Stimulated activated CD8-positive, alpha-beta memory T cell treated with anti-CD3 and anti-CD28 coated beads, Interleukin-7, amount 100 ng/mL, for 4 hours (primary cell): ENCODE measurements around the gene RIT2.

Source experiments
- DNase-seq, 2 donors: peaks; one replicate each; pipeline ENCODE4 v3.0.0-alpha.2; 2020; ENCODE audit warnings: low read depth in 2 of 2

RIT2 gene

DNA sequence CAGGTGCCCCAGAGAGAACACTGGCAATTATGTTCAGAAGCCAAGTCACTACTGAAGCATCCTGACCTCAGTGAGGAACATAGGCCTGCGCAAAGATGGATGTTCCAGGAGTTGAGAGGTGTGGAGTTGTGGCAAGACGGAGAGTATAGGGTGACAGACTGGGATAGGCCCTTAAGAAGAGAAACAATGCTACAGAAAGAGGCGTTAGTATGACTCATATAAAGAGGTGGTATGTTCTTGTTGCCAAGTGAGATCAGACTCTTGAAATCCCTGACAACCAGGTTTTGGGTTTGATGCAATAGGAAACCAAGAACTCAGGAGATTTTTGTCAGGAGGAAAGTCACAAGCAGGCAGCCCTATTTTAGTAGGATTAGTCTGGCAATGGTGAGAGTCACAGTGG, 185.6 kb downstream of the RIT2 start:
- no peak for DNase-seq

DNA sequence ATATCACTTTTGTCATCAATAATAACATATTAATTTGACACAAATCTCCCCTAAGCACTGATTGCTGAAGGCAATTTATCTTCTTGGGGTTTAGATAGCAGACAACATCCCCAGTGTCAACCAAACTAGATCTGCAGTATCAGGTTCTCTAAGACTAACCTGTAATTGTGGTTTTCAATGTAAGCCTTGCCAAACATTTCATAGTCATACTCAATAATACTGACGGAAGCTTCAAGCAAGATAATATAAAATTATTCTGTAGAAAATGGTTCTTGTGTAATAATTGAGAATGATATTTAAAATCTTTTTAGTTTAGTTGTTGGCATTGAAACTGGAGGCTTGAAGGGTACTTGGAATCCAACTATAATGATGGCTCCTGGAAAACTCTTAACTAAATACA, 186.3 kb downstream of the RIT2 start:
- no peak for DNase-seq

DNA sequence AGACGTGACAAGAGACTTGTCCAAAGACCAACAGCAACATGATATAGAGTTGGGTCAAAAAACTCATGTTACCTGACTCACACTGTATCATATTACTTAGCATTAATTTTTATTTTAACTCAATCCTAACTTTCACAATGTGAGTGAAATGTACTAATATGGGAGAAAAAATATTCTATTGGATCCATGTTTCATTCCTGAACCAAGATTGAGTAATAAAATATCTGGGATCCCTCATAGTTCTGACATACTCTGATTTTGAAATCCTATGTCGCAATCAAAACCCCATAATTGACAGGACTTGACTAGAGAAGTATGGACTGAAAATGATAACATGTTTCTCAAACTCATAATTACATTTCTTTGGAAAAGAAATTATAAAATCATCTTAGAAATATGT, 190.4 kb downstream of the RIT2 start:
- DNase-seq = no peak

DNA sequence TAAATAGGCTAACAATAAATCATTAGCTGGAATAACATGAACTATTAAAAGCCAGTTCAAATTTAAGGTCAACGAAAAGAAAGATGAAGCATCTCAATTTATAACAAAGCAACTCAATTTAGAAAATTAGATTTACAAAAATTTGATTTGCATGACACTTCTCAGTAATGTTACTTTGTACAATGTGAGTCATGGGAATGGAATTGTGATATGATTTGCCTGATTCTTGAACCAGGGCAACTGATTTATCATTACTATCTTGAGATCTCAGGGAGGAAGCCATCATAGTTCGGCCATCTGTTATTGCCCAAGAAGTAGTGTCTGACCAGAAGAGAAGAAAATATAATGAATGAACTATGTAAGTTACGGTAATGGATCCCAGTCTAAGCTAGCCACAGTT, 193.1 kb downstream of the RIT2 start:
- no peak for DNase-seq

DNA sequence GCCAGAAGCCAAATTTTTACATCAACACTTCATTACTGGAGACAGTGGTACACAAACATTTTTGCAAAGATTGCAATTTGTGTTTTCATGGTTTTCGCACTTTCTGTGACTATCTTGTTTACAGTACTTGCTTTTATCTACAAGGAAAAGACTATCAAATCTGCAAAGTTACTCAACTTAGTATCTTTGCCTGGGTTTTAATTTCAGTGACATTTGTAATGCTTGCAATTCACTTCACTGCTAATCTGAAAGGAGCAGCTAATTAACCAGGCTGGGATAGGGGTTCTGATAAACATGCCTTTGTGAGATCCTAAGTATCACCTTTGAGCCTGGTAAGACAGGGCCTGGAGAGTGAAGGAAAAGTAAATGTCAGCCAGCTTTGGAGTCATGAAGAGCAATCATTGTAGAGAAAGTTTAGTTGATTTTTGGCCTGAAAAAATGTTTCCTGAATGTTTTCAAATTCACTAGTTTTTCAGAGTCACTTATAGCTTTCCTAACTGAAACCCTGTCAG, 194.2 kb downstream of the RIT2 start:
- no peak for DNase-seq

DNA sequence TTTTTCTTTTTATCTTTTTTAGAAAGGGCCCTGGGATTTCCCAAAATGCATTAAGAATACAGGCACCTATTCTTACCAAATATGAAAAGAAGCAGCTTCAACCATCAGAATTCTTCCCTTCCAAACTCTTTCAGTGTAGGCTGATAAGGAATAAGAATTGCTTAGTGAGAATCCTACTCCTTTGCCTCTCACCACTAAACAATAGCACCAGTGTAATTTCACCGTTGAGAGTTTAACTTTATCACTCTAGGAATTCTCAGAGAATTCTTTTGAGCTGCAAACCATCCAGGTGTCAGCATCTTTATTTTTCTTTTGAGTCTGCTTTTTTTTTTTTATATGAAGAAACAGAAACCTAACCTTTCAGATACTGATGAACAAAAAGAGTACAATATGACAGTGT, 194.9 kb downstream of the RIT2 start:
- DNase-seq = no peak

DNA sequence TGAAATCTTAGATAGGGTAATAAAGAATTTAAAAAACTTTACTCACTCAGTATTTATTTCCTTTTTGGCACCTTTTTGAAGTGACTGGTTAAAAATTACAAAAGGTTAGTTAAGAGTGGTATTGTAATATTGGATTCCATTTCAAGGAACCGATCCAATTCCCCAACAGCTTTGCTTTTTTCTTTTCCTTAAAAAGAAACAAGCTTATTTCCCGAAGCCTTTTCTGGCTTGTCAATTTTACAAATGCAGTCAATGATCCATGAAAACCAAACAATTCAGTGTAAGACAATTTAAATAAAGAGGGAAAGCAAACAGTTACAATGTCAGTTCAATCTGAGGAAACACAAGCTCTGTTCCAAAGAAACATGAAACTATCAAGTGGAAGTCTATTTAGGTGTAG, 200.2 kb downstream of the RIT2 start:
- DNase-seq = no peak

DNA sequence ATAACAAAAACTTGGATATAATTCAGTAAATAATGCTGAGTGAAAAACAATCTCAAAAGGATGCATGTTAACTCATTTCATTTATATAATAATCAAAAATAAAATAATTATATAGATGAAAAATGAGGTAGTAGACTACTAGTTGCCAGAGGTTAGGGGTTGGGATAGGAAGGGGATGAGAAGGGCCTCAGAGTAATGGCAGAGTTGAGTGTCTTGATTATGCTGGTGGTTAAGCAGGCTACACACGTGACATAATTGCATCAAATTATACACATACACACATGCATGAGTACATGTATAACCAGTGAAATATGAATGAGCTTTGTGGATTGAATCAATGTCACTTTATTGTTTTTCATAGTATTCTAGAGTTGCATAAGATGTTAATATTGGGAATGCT, 201.0 kb downstream of the RIT2 start:
- DNase-seq = no peak

DNA sequence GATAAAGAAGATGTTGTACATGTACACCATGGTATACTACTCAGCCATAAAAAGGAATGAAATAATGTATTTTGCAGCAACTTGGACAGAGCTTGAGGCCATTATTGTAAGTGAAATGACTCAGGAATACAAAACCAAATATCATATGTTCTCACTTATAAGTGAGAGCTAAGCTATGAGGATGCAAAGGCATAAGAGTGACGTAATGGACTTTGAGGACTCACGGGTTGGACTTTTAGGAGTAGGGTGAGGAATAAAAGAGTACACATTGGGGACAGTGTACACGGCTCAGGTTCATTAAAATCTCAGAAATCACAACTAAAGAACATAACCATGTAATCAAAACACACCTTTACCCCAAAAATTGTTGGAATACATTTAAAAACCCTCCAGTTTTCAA, 206.4 kb downstream of the RIT2 start:
- DNase-seq = no peak

DNA sequence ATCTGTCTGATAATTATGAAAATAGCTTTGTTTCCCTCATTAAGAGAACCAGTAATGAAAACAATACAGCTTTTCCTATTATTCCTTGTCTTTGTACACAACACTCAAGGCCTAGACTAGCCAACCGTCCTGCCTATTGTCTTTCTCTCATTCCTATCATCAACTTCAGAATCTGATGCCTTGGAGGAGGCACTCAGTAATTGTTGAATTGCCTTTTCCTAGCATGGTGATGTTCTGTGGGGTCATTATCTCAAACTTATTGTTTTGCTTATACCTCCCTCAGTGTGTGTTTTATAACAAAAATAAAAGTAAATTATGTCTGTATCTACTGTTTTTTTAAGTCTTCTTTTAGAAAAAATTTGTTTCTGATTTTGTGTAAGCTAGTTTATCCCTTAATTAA, 208.7 kb downstream of the RIT2 start:
- no peak for DNase-seq

DNA sequence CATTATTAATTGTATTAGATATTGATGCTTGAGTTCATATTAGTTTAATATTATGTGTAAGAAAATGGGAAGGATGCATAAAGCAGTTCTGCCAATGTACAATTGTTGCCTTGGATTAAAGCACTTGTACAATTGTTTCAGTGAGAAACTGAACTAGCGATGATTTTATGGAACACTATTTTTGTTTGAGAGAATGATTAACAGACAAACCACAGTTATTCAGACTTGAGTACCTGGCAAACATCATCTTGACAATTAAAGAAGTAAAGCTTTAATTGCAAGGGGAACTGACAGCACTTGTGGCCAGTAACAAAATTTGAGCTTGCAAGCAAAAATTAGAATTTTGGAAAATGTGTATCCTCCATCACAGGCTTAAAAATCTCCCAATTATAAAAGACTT, 214.3 kb downstream of the RIT2 start:
- DNase-seq = no peak

DNA sequence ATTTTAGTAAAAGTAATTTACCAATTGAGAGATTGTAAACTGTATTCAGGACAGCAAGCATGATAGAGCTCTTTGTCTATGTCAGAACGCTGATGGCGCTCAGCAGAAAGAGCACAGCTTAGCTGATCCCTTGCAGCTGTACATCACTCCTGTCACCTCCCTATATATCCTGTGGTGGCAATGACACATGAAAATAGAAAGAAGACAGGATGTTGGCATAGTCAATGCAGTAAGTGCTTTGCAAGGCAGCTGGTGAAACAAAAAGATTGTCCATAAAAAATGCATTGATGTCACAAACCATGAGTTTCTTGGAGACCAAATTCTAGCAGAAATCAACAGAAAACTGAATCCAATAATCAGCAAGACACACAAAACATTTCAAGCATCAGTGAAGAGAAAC, 221.5 kb downstream of the RIT2 start:
- no peak for DNase-seq

DNA sequence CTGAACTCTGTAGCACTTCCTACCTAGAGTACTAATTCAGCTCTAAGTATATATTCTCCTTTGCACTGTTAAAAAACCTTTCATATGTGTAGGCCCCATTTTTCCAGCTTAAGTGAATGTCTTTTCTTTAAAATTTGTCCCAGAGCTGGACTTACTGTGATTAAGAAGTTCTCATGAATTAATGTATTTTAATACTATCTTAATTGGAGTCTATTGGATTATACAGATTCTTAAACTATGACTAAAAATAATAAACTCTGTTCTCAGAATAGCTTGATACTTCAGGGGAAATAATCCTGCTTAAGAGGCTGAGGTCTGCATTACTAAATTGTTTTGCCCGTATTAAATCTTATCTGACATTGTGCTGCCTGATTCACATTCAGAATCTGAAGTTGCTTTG, 223.3 kb downstream of the RIT2 start:
- no peak for DNase-seq

DNA sequence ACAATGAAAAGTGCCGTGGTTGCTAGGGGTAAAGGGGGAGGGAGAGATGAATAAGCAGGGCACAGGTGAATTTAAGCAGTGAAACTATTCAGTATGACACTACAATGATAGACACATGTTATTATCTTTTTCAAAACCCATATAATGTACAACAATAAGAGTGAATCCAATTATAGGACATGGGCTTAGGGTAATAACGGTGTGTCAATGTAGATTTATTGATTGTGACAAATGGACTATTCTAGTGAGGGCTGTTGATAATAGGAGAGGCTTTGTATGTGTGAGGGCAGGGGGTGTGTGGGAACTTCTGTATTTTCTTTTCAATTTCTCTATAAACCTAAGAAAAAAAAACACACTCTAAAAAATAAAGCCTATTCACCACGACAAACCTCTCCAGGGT, 223.8 kb downstream of the RIT2 start:
- DNase-seq = no peak

DNA sequence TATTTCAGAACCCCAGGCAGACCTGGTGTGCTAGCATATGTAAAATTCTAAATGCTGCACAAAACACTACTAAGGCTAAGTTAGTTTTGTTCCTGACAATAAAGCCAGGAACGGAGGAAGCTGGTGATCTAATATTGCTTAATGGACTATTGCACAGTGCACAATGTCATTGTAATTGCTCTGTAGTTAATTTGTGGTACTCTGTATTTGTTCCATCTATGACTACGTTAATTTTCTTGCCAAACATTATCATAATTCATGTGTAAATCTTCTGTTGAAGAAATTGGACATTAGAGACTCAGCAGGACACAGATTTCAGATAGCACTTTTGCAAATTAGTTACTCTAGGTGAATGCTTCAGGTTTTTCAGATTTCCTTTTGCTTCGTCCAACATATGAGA, 232.3 kb downstream of the RIT2 start:
- no peak for DNase-seq

DNA sequence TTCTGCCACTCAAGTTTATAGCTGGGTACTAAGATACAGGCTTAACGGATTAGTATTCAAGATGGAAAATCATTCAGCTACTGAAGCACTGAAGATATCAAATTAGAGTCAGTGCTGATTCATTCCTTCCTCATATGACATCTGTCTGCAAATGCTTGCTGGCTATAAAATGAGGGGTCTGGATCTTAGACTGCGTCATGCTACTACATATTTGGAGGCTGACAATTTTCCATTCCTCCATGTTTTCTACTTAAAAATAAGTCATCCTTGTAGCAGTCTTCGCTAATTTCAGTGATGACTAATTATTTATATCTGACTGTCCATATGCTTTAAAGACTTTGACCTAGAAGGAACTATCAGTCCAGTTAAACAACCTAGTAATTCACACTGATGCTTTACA, 233.4 kb downstream of the RIT2 start:
- DNase-seq = no peak

DNA sequence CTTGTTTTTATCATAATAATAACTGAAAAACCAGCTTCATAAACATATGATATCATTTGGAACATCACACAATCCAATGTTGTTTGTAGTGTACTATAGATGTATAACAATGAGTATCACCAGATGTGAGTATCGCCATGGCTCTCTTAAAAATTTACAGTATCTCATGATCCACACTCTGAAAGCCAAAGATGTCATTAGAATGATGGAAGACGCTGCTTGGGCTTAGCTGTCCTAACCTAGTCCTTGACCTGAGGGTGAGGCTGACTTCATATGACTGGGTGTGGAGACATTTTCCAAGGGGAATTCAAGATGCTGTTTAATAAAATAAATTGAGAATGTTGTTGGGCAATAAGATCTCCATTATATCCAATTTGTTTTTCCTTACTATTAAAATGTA, 242.6 kb downstream of the RIT2 start:
- DNase-seq = no peak

DNA sequence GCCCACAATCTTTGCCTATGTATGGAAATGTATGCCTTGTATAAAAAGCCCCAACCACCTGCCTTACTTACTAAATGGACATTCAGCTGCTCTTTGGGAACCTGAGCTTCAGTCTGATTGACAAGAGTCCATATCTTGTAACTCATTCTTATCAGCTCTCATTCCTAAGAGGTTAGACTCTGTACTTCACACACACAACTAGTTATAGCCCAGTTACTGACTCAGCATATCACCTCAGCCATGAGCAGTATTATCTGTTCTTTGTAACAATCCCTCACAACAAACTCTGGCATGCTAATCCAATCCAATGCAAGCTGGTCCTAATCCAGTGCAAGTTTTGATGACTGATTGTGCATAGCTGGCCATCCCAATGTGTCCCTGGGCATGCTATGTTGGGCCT, 250.6 kb downstream of the RIT2 start:
- no peak for DNase-seq

DNA sequence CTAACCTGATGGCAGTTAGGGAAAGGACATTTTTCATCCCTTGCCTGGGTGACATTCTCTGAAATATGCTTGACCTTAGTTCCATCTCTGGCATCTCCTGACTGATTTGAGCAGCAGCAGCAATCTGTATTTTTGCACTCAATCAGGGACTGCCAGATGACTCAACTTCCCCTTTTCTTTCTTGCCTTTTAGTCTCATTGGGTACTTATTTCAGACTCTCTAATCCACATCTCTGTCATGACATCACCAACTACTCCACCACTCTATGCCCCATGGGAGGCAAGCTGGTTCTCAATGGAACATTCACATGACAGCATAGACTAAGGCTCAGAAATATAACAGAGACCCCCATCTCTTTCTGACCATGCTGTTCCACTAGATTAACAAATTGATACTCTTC, 254.2 kb downstream of the RIT2 start:
- no peak for DNase-seq

DNA sequence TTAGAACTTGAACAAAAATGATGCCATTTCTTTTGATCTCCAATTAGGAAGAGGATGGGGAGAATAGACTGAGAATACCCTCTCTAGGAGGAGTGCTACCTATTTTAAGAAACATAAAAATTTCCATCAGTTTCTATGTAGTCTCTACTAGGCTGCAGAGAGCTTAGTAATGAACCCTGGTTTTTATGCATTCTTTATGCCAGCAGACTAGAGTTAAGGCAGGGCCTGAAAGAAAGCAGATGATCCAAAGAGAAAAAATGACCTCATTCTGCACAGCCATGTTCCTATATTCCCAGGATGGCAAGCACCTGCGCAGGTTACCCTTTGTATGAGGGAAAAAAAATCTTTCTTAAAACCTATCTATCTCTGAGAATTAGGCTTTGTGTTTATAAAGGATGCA, 254.9 kb downstream of the RIT2 start:
- no peak for DNase-seq

DNA sequence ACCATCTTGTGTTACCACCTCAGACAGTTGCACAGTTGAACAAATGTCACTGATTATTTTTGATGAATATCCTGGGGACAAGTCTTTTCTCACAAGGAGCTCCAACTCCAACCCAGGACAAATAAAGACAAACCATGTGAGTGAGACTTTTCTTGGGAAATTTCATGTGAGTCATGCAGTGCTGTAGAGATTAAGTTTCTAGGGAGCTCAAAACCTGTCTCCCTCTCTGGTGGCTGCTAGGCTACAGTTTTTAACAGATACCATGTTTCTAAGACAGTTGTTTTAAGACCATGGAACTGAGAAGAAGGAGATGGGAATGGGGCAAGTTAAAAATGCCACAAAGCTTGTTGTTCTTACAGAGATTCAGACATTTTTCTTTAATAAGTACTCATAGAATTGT, 255.5 kb downstream of the RIT2 start:
- no peak for DNase-seq

DNA sequence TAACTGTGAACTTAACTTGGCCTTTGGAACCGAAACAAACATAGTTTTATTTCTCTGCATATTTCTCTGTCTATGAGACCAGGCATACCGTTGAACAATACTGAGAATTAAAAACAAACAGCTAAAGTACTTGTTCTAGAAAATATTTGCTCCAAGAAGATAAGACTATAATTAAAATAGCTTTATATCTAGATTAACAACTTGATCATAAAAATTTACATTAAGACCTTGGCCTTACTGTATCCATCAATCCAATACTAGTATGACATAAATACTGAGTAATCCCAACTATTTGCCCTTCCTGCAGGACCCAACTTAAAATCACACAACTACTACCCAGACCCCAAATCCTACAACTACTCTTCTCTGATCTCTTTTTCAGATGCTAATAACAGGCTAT, 260.9 kb downstream of the RIT2 start:
- DNase-seq = no peak

DNA sequence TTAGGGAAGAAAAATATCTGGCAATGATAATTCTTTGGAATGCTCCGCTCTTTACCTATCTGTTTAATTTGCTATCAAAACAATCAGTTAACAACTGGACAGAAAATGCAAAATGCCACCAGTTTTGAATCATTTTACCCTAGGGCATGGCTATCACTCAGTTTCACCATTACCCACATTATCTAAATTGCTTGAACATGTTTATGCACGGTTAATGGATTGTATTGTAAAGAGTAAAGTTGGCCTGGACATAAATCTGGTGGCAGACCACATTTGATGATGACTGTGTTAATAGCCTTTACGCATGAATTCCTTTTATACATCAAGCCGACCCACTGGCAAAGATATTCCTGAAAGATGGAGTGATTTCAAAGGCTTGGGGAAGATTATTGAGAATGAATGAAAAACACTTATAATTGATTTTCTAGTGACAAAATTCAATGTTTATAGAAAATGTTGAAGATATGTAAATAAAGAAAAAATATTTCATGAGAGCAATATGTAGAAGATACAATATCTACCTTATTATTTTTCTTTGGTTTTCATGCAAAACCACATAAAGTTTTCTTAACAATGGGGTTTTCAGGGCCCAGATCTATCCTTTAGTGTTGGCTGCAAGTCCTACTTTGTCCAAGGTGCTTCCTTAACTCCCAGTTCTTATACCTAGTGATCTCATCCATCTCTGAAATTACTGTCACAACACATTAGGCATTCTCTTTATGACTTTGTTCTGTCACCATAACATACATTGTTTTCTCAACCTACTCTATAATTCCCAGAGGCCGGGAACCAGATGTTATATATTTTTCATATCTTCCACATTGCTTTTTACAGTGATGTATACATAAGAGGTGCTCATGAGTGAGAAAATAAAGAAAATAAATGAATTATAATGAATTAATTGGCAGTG, 265.1 kb downstream of the RIT2 start:
- no peak for DNase-seq

DNA sequence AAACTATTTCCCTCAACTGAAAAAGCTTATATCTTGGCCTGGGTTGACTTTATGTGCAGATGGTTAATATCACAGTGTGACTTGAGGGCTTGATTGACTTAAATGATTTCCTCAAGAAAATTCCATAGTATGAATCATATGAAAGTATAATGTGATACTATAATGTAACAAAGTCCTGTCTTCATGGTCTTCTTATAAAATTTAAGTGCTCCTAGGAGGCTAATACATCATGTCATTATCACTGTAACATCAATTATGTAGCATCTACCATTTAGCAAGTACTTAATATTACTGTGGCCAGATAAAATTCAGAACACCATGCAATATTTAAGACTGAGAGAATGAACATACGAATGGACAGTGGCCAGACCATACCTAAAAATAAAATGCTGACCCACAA, 276.1 kb downstream of the RIT2 start:
- DNase-seq = no peak
